ENCODE measurements around the gene MEI1.

Gene MEI1

GRCh38 chr22:41752011-41752970 lies 53.0 kb downstream of the MEI1 start:
- no peak for DNase-seq

GRCh38 chr22:41753984-41754383 lies 54.7 kb downstream of the MEI1 start:
- DNase-seq: no peak

- no peak for DNase-seq
Observed at GRCh38 chr22:41757502-41757901, 58.2 kb downstream of the MEI1 start.

- DNase-seq: no peak
Observed at GRCh38 chr22:41758231-41758630, 58.9 kb downstream of the MEI1 start.

- no peak for DNase-seq
Observed at GRCh38 chr22:41762980-41763779, 63.9 kb downstream of the MEI1 start.

GRCh38 chr22:41766476-41766875 lies 67.2 kb downstream of the MEI1 start:
- DNase-seq: no peak

- no peak for DNase-seq
Observed at GRCh38 chr22:41768430-41768829, 69.1 kb downstream of the MEI1 start.

GRCh38 chr22:41770715-41771468 lies 71.6 kb downstream of the MEI1 start:
- DNase-seq: no peak

- no peak for DNase-seq
Observed at GRCh38 chr22:41772198-41772597, 72.9 kb downstream of the MEI1 start.

- no peak for DNase-seq
Observed at GRCh38 chr22:41772645-41773044, 73.3 kb downstream of the MEI1 start.

GRCh38 chr22:41775338-41775737 lies 76.0 kb downstream of the MEI1 start:
- DNase-seq: no peak

- DNase-seq: no peak
Observed at GRCh38 chr22:41775976-41776375, 76.7 kb downstream of the MEI1 start.

GRCh38 chr22:41776381-41776780 lies 77.1 kb downstream of the MEI1 start:
- DNase-seq: no peak

GRCh38 chr22:41777749-41778425 lies 78.6 kb downstream of the MEI1 start:
- DNase-seq: no peak

- DNase-seq: no peak
Observed at GRCh38 chr22:41779929-41780505, 80.7 kb downstream of the MEI1 start.

- no peak for DNase-seq
Observed at GRCh38 chr22:41780746-41781505, 81.6 kb downstream of the MEI1 start.

- DNase-seq: no peak
Observed at GRCh38 chr22:41781507-41781906, 82.2 kb downstream of the MEI1 start.

- no peak for DNase-seq
Observed at GRCh38 chr22:41782316-41782715, 83.0 kb downstream of the MEI1 start.

- DNase-seq: no peak
Observed at GRCh38 chr22:41782751-41783150, 83.4 kb downstream of the MEI1 start.

- DNase-seq: no peak
Observed at GRCh38 chr22:41787331-41787730, 88.0 kb downstream of the MEI1 start.

GRCh38 chr22:41793871-41794270 lies 94.6 kb downstream of the MEI1 start:
- no peak for DNase-seq
